IMR-90 (cell line): ENCODE data around the gene REPIN1. TPM values are rescaled to one million over a fixed set of nuclear protein-coding genes. Genes with fewer than 3 reads are reported as not detected.

Source experiments
- ATAC-seq: fragments of 200-7000 bp; cut with Tn5 transposase; 2 replicates; pipeline ENCODE4 v1.9.1; 2020; ENCODE audit warnings: low read depth, mild to moderate bottlenecking, moderate library complexity
- BruUV-seq: library from RNA; stranded (reverse); fragments of 400-500 nt; replicated peaks from 2 replicates; lab custom pipeline; 2021; lab: Mats Ljungman, UMichigan
- CTCF ChIA-PET: fragments of 300-600 bp; formaldehyde crosslinking; extraction: SDS; loops from one replicate; lab custom pipeline; 2021; ENCODE audit warnings: antibody characterized with exemption; lab: Yijun Ruan, JAX
- POLR2A ChIA-PET: fragments of 300-600 bp; sonication (Branson Sonifier 250); formaldehyde crosslinking; loops from one replicate; lab custom pipeline; 2022; ENCODE audit warnings: antibody characterized with exemption; ENCODE audit not compliant: unreplicated experiment; lab: Charles Lee
- DNase-seq: peaks from one replicate; pipeline ENCODE4 v3.0.0; 2013
- H2AFZ ChIP-seq: replicated peaks from 2 replicates; pipeline ENCODE3; 2013; ENCODE audit warnings: low read length, mild to moderate bottlenecking; ENCODE audit not compliant: poor library complexity
- H2AK5ac ChIP-seq: 2 replicates; pipeline ENCODE4 v1.6.1; 2013; ENCODE audit warnings: low read depth, low read length, inconsistent platforms
- H2AK9ac ChIP-seq: replicated peaks from 2 replicates; pipeline ENCODE3; 2013; ENCODE audit warnings: mild to moderate bottlenecking, low read depth, low read length, moderate library complexity; ENCODE audit not compliant: poor library complexity
- H2BK120ac ChIP-seq: 2 replicates; pipeline ENCODE4 v1.6.1; 2013; ENCODE audit warnings: low read depth, low read length, inconsistent platforms
- H2BK15ac ChIP-seq: 3 replicates; pipeline ENCODE4 v1.6.1; 2013; ENCODE audit warnings: low read depth, low read length, inconsistent platforms
- H2BK20ac ChIP-seq: 2 replicates; pipeline ENCODE4 v1.6.1; 2013; ENCODE audit warnings: low read depth, mild to moderate bottlenecking, inconsistent platforms, low read length, moderate library complexity
- H2BK5ac ChIP-seq: 2 replicates; pipeline ENCODE4 v1.6.1; 2013; ENCODE audit warnings: mild to moderate bottlenecking, low read depth, low read length, inconsistent platforms; ENCODE audit not compliant: poor library complexity, severe bottlenecking
- H3K14ac ChIP-seq: replicated peaks from 2 replicates; pipeline ENCODE4 v1.6.1; 2013; ENCODE audit warnings: low read depth, low read length, inconsistent platforms
- H3K18ac ChIP-seq: 2 replicates; pipeline ENCODE4 v1.6.1; 2013; ENCODE audit warnings: low read depth, low read length, control low read depth
- H3K23ac ChIP-seq: 2 replicates; pipeline ENCODE4 v1.6.1; 2013; ENCODE audit warnings: low read depth, low read length, inconsistent platforms
- H3K27ac ChIP-seq: 2 replicates; pipeline ENCODE4 v1.5.1; 2013; ENCODE audit warnings: mild to moderate bottlenecking, control low read depth, low read length; ENCODE audit not compliant: insufficient read depth
- H3K27me3 ChIP-seq: 2 replicates; pipeline ENCODE4 v1.6.1; 2013; ENCODE audit warnings: low read length; ENCODE audit not compliant: control insufficient read depth, insufficient read depth
- H3K36me3 ChIP-seq: 2 replicates; pipeline ENCODE4 v1.6.1; 2013; ENCODE audit warnings: low read length, mixed read lengths; ENCODE audit not compliant: control insufficient read depth, insufficient read depth
- H3K4ac ChIP-seq: 2 replicates; pipeline ENCODE4 v1.6.1; 2013; ENCODE audit warnings: low read depth, low read length, inconsistent platforms
- H3K4me1 ChIP-seq: 2 replicates; pipeline ENCODE4 v1.6.1; 2013; ENCODE audit warnings: low read length, mixed read lengths; ENCODE audit not compliant: control insufficient read depth, insufficient read depth
- H3K4me2 ChIP-seq: 2 replicates; pipeline ENCODE4 v1.6.1; 2013; ENCODE audit warnings: low read depth, mild to moderate bottlenecking, control low read depth, low read length, moderate library complexity
- H3K4me3 ChIP-seq: 2 replicates; pipeline ENCODE4 v1.5.1; 2013; ENCODE audit warnings: low read depth, mild to moderate bottlenecking, control low read depth, low read length, moderate library complexity; ENCODE audit not compliant: insufficient read depth
- H3K56ac ChIP-seq: 2 replicates; pipeline ENCODE4 v1.6.1; 2013; ENCODE audit warnings: low read length, inconsistent platforms; ENCODE audit not compliant: insufficient read depth; ENCODE audit errors: extremely low read depth
- H3K79me1 ChIP-seq, 2 experiments: 2 replicates each; pipeline ENCODE4 v1.6.1; 2013; ENCODE audit warnings: low read length in 2 of 2, inconsistent platforms in 1 of 2, low read depth in 1 of 2
- H3K9ac ChIP-seq: 2 replicates; pipeline ENCODE4 v1.6.1; 2013; ENCODE audit warnings: low read depth, low read length, control low read depth
- H3K9me1 ChIP-seq: 2 replicates; pipeline ENCODE4 v1.6.1; 2013; ENCODE audit warnings: low read length, inconsistent platforms; ENCODE audit not compliant: insufficient read depth
- H3K9me3 ChIP-seq: 2 replicates; pipeline ENCODE4 v1.6.1; 2013; ENCODE audit warnings: low read length; ENCODE audit not compliant: control insufficient read depth, insufficient read depth
- H4K20me1 ChIP-seq: 2 replicates; pipeline ENCODE4 v1.6.1; 2013; ENCODE audit warnings: low read length, inconsistent platforms; ENCODE audit not compliant: insufficient read depth
- H4K5ac ChIP-seq: 2 replicates; pipeline ENCODE4 v1.6.1; 2013; ENCODE audit warnings: mild to moderate bottlenecking, low read depth, low read length, control low read depth
- H4K8ac ChIP-seq, 2 experiments: 2 replicates each; pipeline ENCODE4 v1.6.1; 2013; ENCODE audit warnings: low read depth in 2 of 2, low read length in 2 of 2, control low read depth in 1 of 2, inconsistent platforms in 1 of 2
- H4K91ac ChIP-seq: 2 replicates; pipeline ENCODE4 v1.6.1; 2013; ENCODE audit warnings: low read depth, low read length, inconsistent platforms; ENCODE audit not compliant: insufficient read depth
- CTCF ChIP-seq: conservative IDR thresholded peaks from 2 replicates; pipeline ENCODE4 v1.5.1; 2012; ENCODE audit warnings: mild to moderate bottlenecking, low read depth, low read length, improper control_type of control experiment
- MXI1 ChIP-seq: IDR thresholded peaks from 2 replicates; pipeline ENCODE4 v1.6.1; 2012; ENCODE audit warnings: low read depth, mild to moderate bottlenecking, low read length, moderate library complexity, borderline replicate concordance
- POLR2A ChIP-seq: IDR thresholded peaks from 2 replicates; pipeline ENCODE4 v1.6.1; 2012; ENCODE audit warnings: mild to moderate bottlenecking, low read depth, low read length
- RAD21 ChIP-seq: IDR thresholded peaks from 2 replicates; pipeline ENCODE4 v1.6.1; 2012; ENCODE audit warnings: low read length, improper control_type of control experiment
- RCOR1 ChIP-seq: IDR thresholded peaks from 2 replicates; pipeline ENCODE4 v1.6.1; 2012; ENCODE audit warnings: mild to moderate bottlenecking, low read length, improper control_type of control experiment; ENCODE audit not compliant: insufficient replicate concordance
- WGBS, 2 experiments: methylation state at CpG; one replicate each; pipeline versions ENCODE4 v1.1.5 to v1.1.7; 2013; ENCODE audit warnings: missing lambda C conversion rate in 2 of 2; ENCODE audit not compliant: insufficient read length in 1 of 2; ENCODE audit errors: extremely low coverage in 2 of 2; 5-methylcytosine and 5-hydroxymethylcytosine counted together
- dilution Hi-C: fragments of 300-500 bp; cut with HindIII; formaldehyde crosslinking; loops from one replicate; pipeline ENCODE4 v1.14.3; 2018; ENCODE audit warnings: low sequenced_read_pairs; ENCODE audit not compliant: unreplicated experiment
- in situ Hi-C: fragments of 300-500 bp; cut with MboI; formaldehyde crosslinking; loops from 3 replicates; pipeline ENCODE4 v1.14.3; 2019; ENCODE audit warnings: low sequenced_read_pairs, inconsistent platforms, mixed read lengths
- intact Hi-C: fragments of 100-400 bp; cut with micrococcal nuclease; formaldehyde crosslinking; loops from 2 replicates; pipeline ENCODE4 v1.10.0; 2022
- polyA plus RNA-seq, 3 experiments: library from polyadenylated mRNA; depleted of rRNA; stranded (reverse); fragments of >200 nt; gene quantifications; 2 replicates each; pipeline ENCODE4 v1.2.3, GENCODE V29; 2012; ENCODE audit warnings: low replicate concordance in 1 of 3
- total RNA-seq: library from RNA; depleted of rRNA; stranded (reverse); fragments of >200 nt; gene quantifications from 2 replicates; pipeline ENCODE4 v1.2.3, GENCODE V29; 2012

The REPIN1 gene
- total and polyA plus RNA-seq, 2 of the 4 experiments (the other 2 are of a cell fraction): 19.4 to 50.6 TPM

- 17% methylated on average over 2 of the region's 7 CpGs; no CpG with 5 or more reads in 1 of the 2 experiments for WGBS, 2 experiments
These were observed 7.2 kb upstream of the REPIN1 start for GRCh38 chr7:150361402-150361801.

More at GRCh38 chr7:150361402-150361801, 7.2 kb upstream of the REPIN1 start:
- H3K9ac ChIP-seq: no peak overlapping the region
- ATAC-seq (no peak), DNase-seq (no peak)
- dilution Hi-C loops (no loop called here), intact Hi-C loops (no loop called here), in situ Hi-C loops (no loop called here)
- H3K36me3 ChIP-seq: no peaks in the 10 kb centered on the region
- ChIA-PET CTCF (no interaction called here), POLR2A (no interaction called here)
- H3K4me2 ChIP-seq: no peak overlapping the region
- H3K23ac ChIP-seq: no peak overlapping the region
- no peak overlapping the region for H4K91ac ChIP-seq
- H3K9me3 ChIP-seq: no peaks in the 10 kb centered on the region
- TF ChIP-seq RAD21 (no peak), MXI1 (no peak), CTCF (no peak), RCOR1 (no peak), POLR2A (no peak)
- H2BK15ac ChIP-seq: no peak overlapping the region
- H3K56ac ChIP-seq: no peak overlapping the region
- H3K27me3 ChIP-seq: peaks cover 2% of the 10 kb centered on the region; the same call in 1 of the 2 replicates
- H2BK5ac ChIP-seq: no peak overlapping the region
- no peak overlapping the region for H3K27ac ChIP-seq
- H2BK120ac ChIP-seq: no peak overlapping the region
- no peak overlapping the region for H3K14ac ChIP-seq
- no peak overlapping the region for H2AFZ ChIP-seq
- no peak overlapping the region for H4K5ac ChIP-seq
- no peaks in the 10 kb centered on the region; the same call in 1 of the 2 replicates for H3K9me1 ChIP-seq
- no peaks in the 10 kb centered on the region for H3K4me1 ChIP-seq
- no peak overlapping the region for H2BK20ac ChIP-seq
- H3K4me3 ChIP-seq: no peak overlapping the region
- H3K4ac ChIP-seq: no peak overlapping the region
- no peaks in the 10 kb centered on the region for H4K20me1 ChIP-seq
- no peaks in the 10 kb centered on the region for H3K79me1 ChIP-seq
- no TSS peak for BruUV-seq
- no peak overlapping the region for H4K8ac ChIP-seq
- no peak overlapping the region for H2AK9ac ChIP-seq
- H2AK5ac ChIP-seq: no peak overlapping the region
- no peak overlapping the region for H3K18ac ChIP-seq
